ENCODE measurements around the gene SMCP.

SMCP gene

GRCh38 chr1:152886758-152887409, 8.8 kb downstream of the SMCP start:
- DNase-seq: peak; percentile 80

GRCh38 chr1:152888126-152888525, 10.0 kb downstream of the SMCP start:
- DNase-seq: no peak

- DNase-seq: no peak
Observed at GRCh38 chr1:152899027-152899426, 20.9 kb downstream of the SMCP start.

DNA sequence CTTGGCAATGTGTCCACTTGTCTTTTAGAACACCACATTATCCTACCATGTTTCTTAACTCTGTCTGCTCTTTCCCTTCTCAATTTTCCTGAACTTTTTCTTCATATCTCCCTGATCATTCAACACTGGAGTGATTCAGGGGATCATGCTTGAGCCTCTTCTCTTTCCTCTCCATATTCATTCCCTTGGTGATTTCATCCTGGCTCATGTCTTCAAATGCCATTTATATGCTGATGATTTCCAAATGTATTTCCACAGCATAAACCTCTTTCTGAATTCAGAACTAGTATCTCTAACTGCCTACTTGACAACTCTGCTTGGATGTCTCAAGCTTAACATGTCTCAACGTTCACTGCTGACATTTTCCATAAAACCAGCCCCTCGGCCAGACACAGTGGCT, 21.8 kb downstream of the SMCP start:
- no peak for DNase-seq

DNA sequence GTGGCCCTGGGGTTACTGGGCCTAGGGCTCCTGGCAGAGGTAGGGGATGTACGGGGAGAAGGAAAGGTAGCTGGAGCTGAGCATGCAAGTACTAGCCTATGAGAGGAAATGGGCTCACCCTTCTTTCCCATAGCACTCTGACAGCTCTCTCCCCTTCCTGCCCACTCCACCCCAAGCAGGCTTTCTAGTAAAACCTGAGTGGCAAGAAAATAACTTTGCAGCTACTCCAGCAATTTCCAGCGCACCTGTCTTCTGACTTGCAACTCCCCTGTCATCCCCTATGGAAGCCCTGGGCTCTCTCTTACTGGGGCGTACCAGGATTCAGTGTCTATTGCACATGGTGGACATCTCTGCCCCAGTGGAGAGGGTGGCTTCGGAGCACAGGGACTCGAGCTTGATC, 23.5 kb downstream of the SMCP start:
- DNase-seq: no peak

DNA sequence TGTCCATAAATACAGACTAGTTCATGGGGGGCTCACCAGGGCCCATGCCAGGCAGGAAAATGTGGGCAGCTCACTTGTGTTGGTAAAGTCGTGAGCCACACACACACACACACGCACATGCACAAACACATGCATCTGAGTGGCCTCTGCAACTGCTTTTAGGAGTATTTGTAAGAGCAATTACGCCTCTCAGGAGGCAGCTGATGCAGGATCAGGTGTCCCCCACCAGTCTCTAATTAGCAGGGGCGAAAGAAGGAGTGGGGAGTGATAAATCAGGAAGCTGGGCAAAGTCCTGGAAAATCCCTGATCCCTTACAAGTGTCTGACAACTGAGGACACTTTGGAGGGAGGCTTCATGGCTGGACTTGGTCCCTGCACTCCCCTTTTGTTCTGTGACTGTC, 24.5 kb downstream of the SMCP start:
- DNase-seq: peak; percentile 24

GRCh38 chr1:152904688-152905440, 26.7 kb downstream of the SMCP start:
- no peak for DNase-seq

GRCh38 chr1:152906023-152906565, 28.0 kb downstream of the SMCP start:
- no peak for DNase-seq

DNA sequence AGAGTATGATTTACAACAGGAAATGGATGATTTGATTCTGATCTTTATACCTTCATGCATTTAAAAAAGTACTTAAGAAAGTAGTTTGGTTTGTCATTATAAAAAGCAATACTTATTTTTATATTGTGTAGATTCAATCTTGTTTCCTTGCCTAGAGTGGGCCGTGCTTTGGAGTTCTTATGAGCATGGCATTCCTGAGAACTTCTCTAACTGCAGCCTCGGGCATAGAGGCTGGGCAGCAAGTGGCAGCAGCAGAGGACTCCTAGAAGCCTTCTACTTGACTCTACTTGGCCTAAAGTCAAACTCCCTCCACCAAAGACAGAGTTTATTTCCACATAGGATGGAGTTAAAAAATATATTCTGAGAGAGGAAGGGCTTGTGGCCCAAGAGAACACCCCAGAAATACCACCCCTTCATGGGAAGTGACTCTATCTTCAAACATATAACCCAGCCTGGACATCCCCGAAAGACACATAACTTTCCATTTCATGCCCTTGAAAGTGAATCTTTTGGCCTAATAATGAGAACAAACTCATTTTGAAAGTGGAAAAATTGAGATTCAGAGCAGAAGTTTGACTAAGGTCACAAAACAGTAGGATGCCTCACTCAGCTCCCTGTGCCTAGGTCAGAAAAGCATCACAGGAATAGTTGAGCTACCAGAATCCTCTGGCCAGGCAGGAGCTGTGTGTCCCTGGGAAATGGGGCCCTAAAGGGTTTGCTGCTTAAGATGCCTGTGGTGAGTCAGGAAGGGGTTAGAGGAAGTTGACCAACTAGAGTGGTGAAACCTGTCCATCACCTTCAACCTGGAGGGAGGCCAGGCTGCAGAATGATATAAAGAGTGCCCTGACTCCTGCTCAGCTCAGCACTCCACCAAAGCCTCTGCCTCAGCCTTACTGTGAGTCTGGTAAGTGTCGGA, 29.8 kb downstream of the SMCP start, which contains the start of gene IVL:
IVL (plus strand) TSS at position 861 of the 916 bp plus-strand sequence. CDS start 1,252 bp downstream, outside the sequence.
- DNase-seq: no peak

GRCh38 chr1:152909206-152909605, 31.1 kb downstream of the SMCP start:
- DNase-seq: no peak

DNA sequence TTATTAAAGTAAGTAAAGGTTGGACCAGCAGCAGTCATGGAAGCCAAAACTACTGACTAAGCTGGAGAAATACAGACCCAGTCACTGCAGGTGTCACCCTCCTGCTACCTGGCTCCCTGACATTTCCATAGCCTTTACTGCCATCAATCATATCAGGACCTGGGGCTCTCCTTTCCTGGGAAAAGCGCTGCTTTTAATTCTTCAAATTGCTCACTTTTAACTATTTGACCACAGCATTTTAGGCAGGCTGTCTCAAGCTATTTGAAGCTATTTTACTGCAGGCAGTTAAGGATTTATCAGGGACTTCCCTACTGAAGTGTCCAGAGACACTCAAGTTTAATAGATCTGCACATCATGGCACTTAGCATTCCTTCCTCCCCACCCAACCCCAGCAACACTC, 34.3 kb downstream of the SMCP start:
- no peak for DNase-seq

DNA sequence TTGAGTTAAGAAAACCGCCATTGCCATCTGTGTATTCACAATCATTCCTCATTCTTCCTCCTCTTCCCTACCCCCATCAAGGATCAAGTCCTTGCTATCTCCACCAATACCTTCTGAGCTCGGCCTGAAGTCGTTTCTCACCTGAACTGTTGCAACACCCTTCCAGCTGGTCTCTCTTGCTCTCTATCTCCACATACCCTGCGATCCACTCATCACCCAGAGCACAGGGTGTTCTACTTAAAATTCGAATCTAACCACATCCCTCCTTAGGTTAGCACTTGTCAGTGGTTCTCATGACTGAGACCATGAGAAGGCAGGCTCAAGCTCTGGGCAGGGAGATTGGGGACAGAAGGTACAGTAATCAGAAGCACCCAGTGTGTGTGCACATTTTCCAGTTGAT, 34.8 kb downstream of the SMCP start:
- no peak for DNase-seq

DNA sequence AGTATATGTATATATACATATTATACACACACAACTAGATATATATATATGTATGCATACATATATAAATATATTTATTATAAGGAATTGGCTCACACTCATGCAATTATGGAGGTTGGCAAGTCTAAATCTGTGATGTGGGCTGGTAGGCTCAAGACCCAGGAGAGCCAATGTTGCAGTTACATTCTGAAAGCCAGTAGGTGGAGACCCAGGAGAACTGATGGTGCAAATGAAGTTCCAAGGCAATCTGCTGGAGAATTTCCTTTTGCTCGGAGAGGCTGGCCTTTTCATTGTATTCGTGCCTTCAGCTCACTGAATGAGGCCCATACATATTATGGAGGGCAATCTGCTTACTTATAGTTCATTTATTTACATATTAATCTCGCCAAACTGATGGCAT, 39.7 kb downstream of the SMCP start:
- DNase-seq: peak; percentile 41

DNA sequence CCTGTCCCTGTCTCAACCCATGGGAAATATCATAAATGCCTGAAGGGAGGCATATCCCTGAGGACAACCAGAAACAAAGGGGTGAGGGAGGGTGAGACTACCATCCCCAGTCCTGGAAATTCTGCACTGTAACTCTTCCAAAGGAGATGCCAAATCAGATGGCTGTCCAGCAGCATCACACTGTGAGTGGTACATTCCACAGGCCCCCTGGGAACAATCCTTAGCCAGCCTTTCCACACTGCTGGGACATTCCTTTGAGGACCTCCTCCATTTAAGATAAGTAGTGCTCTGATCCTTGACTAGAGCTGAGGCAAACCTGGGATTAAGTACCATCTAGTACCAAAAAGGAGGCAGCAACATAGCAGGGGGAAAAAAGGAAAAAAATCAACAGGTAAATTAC, 40.9 kb downstream of the SMCP start:
- DNase-seq: no peak

DNA sequence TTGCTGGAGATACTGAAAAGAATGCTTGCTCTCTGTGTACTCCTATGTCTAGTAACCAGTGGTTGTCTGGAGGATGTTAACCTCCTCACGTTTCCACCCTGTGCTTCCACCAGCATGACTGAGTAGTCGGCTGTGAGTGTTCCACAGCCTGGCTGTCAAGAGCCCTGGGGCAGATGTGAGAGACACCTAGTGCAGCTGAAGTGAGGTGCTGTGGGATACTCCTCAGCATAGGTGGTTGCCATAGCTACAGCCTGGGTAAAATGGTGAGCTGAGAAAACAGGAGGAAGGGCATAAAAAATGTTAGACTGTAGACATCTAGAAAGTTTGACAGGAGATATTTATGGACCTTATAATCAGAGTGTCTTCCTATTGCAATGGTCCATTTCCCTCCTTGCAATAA, 46.1 kb downstream of the SMCP start:
- DNase-seq: peak; percentile 82

GRCh38 chr1:152926091-152926490, 48.0 kb downstream of the SMCP start:
- DNase-seq: no peak

DNA sequence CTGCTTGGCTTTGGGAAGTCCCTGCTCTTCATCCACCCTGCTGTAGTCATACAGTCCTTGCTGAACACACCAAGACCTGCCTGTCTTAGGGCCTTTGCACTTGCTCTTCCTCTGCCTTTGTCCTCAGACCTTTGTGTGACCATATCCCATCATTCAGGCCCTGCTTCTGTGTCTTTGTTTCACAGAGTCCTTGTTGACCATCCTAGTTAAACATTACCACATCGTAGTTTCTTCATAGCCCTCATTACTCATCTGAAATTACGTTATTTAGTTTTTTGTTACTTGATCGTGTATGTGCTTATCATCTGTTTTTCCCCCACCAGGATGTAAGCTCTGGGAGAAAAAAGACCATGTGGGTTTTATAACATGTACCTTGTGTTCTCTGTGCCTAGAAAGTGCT, 50.5 kb downstream of the SMCP start:
- DNase-seq: no peak

DNA sequence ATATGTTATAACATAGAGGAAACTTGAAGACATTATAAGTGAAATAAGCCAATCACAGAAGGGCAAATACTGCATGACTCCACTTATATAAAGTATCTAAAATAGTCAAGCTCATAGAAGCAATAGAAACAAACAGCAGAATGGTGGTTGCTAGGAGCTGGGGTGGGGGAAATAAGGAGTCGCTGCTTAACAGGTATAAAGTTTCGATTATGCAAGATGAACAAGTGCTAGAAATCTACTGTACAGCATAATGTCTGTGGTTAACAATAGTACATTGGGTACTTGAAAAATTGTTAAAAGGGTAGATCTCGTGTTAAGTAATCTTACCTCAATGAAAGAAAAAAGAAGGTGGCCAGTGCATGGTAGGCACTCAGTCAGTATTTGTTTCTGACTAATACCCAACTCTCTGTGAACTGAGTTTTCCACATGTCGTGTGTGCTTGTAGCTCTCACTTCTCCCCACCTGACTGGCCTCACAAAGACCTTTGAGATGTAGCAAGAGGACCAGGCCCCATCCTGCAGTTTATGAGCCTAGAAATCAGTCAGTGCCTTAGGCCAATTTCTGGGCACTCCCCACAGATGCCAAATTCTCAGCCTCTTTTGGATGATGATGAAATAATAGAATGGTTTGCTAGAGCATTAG, 54.2 kb downstream of the SMCP start:
- peak; percentile 96 for DNase-seq

- DNase-seq: no peak
Observed at GRCh38 chr1:152933196-152933595, 55.1 kb downstream of the SMCP start.

Data from DMS79 treated with DMSO at 0.1 percent for 48 hours (cell line).